HFF-Myc (cell line): Measurements from ENCODE around the gene FFAR1.

Experiments
- DNase-seq: peaks from one replicate; pipeline ENCODE4 v3.0.0-alpha.2; 2011; ENCODE audit warnings: low read depth; ENCODE audit errors: extremely low read depth
- H3K4me3 ChIP-seq: replicated peaks from 2 replicates; pipeline ENCODE4 v1.5.1; 2011; ENCODE audit warnings: low read depth, mild to moderate bottlenecking, control low read depth, low read length
- TF ChIP-seq, protein P1 (sequence below): IDR thresholded peaks from 2 replicates; pipeline ENCODE4 v1.5.1; 2012; ENCODE audit warnings: mild to moderate bottlenecking, low read depth, low read length, control low read depth; ENCODE audit errors: missing control alignments

FFAR1 gene, protein sequence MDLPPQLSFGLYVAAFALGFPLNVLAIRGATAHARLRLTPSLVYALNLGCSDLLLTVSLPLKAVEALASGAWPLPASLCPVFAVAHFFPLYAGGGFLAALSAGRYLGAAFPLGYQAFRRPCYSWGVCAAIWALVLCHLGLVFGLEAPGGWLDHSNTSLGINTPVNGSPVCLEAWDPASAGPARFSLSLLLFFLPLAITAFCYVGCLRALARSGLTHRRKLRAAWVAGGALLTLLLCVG (N-terminal part only)

DNA sequence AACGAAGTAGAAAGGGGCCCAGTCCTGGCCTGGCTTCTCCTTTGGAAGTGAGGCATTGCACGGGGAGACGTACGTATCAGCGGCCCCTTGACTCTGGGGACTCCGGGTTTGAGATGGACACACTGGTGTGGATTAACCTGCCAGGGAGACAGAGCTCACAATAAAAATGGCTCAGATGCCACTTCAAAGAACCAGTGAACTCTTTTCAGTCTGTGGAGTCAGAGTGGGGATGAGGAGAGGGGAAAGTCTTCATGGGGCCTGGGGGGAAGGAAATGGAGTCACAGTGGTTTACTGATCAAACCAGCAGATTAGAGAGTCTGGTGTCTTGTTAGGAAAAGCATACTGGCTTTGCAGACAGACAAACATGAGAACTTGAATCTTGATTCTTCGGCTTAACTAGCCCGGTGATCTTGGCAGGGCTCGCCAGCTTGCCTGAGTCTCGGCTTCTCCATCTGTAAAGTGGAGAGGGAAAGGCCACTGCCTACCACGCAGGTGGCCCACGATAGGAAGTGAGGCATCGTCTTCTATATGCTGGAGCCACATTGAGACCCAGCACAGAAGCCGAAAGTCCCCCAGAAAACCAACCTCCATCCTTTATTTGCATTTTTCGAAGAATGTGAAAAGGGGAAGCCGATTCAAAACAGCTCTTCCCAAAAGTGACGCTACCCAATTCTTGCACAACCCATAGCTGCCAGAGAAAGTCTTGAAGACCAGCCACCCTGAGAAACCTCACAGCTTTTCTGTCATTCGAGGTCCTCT, at the start of gene FFAR1:
Gene FFAR1, plus strand, starts transcription at position 732 of the 759 bp plus-strand sequence. CDS start 3,650 bp downstream, outside the sequence.
- TF ChIP-seq, protein P1, sequence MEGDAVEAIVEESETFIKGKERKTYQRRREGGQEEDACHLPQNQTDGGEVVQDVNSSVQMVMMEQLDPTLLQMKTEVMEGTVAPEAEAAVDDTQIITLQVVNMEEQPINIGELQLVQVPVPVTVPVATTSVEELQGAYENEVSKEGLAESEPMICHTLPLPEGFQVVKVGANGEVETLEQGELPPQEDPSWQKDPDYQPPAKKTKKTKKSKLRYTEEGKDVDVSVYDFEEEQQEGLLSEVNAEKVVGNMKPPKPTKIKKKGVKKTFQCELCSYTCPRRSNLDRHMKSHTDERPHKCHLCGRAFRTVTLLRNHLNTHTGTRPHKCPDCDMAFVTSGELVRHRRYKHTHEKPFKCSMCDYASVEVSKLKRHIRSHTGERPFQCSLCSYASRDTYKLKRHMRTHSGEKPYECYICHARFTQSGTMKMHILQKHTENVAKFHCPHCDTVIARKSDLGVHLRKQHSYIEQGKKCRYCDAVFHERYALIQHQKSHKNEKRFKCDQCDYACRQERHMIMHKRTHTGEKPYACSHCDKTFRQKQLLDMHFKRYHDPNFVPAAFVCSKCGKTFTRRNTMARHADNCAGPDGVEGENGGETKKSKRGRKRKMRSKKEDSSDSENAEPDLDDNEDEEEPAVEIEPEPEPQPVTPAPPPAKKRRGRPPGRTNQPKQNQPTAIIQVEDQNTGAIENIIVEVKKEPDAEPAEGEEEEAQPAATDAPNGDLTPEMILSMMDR: no peak
- H3K4me3 ChIP-seq: no peak within 1 kb of the TSS
- DNase-seq: no peak

DNA sequence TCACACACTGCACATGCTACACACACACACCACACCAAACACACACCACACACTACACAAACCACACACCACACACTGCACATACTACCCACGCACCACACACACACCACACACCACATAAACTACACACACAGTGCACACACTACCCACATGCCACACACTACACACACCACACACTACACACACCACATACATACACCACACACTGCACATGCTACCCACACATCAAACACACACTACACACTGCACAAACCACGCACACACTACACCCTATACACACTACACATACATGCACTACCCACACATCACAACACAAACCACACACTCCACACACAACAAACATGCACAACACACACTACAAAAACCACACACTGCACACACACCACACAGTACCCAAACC, 49.8 kb upstream of the FFAR1 start:
- H3K4me3 ChIP-seq: no peak overlapping the region
- TF ChIP-seq, protein P1: no peak
- DNase-seq: no peak

DNA sequence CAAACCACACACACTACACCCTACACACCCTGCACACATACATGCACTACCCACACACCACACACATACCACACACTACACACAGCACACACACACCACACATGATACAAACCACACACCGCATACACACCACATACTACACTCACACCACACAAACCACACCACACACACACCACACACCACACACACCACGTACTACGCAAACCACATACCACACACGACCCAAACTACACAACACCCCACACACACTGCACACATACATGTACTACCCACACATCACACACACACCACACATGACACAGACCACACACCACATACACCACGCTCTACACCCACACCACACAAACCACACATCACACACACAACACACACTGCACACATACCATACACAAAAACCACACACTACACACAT, 49.1 kb upstream of the FFAR1 start:
- TF ChIP-seq, protein P1: no peak
- no peak overlapping the region for H3K4me3 ChIP-seq
- DNase-seq: no peak

DNA sequence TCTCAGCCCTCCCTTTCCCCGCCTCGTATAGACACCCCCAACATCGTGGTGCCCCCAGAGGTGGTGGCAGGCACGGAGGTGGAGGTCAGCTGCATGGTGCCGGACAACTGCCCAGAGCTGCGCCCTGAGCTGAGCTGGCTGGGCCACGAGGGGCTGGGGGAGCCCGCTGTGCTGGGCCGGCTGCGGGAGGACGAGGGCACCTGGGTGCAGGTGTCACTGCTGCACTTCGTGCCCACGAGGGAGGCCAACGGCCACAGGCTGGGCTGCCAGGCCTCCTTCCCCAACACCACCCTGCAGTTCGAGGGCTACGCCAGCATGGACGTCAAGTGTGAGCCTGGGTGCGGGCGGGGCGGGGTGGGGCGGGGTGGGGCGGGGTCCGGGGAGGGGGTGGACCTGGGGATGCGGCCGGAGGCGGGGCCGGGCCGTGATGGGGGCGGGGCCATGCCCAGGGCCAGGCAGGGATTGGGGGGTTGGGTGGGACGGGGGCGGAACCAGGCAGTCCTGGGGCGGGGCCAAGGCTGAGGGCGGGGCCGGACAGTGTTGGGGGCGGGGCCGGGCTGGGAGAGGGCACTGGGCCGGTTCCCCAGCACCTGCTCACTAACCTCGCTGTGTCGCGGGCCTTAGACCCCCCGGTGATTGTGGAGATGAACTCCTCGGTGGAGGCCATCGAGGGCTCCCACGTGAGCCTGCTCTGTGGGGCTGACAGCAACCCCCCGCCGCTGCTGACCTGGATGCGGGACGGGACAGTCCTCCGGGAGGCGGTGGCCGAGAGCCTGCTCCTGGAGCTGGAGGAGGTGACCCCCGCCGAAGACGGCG, 48.0 kb upstream of the FFAR1 start:
- TF ChIP-seq, protein P1: no peak
- DNase-seq: no peak
- H3K4me3 ChIP-seq: no peak overlapping the region

DNA sequence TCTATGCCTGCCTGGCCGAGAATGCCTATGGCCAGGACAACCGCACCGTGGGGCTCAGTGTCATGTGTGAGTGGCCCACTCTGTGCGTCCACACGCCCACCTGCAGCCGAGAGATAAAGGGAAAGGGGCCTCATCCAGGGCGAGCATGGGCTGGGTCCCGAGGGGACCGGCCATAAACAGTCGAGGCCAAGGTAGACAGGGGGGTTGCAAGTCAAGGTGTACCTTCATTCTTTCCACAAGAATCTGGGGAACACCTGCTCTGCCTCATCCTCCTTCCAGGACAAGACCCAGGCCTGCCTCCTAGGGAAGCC, 47.4 kb upstream of the FFAR1 start:
- TF ChIP-seq, protein P1: no peak
- DNase-seq: no peak
- H3K4me3 ChIP-seq: no peak overlapping the region

DNA sequence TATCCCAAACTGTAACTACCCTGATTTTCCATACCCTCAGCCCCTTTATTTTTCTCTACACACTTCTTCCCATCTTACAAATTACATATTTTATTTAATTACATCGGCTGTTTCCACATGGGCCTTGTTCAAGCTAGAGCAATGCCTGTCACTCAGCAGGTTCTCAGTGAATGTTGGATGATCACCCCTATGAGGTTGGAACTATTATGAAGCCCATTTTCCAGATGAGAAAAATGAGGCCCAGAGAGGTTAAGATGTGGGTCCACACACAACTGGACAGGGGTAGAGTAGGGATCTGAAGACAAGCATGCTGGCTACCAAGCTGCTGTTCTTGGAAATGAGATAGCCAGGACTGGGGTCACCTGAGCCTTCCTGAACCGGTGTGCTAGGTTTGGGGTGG, 45.7 kb upstream of the FFAR1 start:
- DNase-seq: no peak
- H3K4me3 ChIP-seq: no peak overlapping the region
- TF ChIP-seq, protein P1: no peak
